NK-92 treated with Interleukin-12 subunit alpha and Interleukin-12 subunit beta, amount 100 ng/mL, for 24 hours (cell line): ENCODE measurements around the gene CACNB1.

Experiments used
- DNase-seq: peaks from one replicate; lab custom pipeline; 2025; lab: John Stamatoyannopoulos, UW

CACNB1 gene

DNA sequence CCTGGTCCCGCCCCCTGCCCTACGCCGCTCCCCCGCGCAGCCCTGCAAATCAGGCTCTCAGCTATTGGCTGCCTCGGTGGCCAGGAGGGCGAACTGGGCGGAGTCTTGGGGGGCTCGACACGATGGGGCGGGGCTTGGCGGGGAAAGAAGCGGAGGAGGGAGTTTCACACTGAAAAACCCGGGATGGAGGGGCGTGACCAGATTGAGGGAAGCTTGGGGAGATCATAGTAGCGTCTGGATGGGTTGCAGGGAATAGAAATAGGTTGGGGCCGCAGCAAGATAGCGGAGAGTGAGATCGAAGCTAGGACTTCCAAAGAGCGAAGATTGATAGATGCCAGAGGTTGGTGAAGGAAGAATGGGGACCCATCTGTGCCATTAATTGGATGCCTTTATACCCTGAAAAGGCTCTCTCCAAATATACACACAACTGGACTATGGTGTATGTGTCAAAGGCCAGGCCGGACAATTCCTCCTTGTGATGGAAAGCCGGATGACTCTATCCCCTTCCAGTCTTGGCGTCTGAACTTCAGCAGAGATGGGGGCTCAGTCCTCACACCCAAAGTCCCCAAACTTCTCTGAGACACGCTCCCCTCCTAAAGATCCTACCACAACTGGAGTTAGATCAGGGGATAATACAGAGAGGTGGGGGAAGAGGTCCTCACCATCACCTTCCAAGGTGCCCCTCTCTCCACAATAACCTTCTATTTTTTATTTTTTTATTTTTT lies 28.7 kb upstream of the CACNB1 start:
- no peak for DNase-seq

DNA sequence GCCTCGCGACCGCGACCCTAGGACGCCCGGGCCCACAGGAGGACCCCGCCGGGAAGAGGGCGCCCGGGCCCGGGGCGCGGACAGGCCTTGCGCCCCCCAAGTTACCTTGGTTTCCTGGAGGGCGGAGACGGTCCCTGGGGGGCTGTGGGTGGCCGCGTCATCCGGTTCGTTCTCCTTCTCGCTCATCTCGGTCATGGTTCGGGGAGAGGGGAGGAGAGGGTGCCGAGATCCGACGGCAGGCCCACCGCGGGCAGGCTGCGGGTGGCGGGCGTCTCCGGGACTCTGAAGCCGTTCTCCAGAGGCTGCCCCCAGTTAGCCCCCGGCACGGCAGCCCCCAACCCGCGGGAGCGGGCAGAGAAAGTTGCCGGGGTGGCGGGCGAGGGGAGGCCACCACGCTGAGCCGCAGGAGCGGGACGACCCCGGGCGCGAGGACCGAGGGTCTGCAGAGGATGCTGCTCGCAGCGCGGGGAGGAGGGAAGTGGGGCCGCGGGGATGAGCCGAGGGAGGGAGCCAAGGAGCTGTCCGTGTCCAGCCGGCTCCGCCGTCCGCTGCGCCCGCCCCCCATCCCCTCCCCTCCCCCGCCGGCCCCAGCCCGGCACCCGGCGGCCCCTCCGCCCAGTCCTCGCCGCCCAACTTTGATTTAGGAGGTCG lies 28.0 kb upstream of the CACNB1 start, which contains the start of gene STAC2:
STAC2 (minus strand) TSS at position 638 of the 651 bp plus-strand sequence; CDS start at position 195, 443 bp downstream.
- DNase-seq = no peak

DNA sequence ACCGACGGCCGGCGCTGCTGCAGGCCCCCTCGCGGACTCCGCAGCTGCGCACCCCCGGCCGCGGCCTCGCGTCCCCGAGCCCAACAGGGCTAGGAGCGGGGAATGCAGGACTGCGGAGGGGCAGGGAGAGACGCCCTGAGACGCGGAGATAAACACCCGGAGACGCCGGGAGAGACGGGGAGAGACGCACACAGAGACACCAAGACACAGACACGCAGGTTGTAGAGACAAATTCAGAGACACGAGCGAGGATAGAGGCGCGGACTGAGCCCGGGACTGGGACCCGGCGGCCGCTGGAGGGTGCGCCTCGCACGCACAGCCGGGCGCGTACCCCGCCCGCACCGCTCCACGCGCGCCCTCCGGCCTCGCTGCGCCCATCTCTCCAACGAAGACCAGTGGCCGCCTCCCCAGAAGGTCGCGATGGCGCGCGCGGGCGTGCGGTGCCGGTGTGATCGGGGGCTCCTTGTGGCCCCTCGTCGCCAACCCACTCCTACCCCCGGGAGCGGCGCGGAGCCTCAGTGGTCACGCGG lies 27.4 kb upstream of the CACNB1 start:
- DNase-seq = no peak

GRCh38 chr17:39223907-39224777 lies 26.7 kb upstream of the CACNB1 start:
- no peak for DNase-seq

GRCh38 chr17:39222866-39223834 lies 25.7 kb upstream of the CACNB1 start:
- DNase-seq = no peak

DNA sequence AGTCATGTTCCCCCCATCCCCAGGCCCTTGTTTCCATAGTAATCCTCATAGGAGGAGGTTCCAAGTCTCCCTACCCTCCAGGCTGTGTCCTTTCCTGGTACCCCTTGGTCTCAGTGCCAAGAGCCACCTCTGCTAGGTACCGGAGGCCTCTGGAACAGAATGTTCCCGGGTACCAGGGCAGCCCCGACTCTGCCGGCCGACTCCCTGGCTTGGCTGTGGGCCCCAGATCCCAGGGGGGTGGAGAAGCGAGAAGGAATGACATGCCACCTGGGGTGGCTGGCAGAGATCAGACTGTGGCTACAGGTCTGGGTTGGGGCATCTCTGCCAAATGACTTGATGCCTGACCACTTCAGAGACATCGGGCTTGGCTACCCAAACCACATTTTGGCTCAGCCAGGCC lies 24.7 kb upstream of the CACNB1 start:
- no peak for DNase-seq

DNA sequence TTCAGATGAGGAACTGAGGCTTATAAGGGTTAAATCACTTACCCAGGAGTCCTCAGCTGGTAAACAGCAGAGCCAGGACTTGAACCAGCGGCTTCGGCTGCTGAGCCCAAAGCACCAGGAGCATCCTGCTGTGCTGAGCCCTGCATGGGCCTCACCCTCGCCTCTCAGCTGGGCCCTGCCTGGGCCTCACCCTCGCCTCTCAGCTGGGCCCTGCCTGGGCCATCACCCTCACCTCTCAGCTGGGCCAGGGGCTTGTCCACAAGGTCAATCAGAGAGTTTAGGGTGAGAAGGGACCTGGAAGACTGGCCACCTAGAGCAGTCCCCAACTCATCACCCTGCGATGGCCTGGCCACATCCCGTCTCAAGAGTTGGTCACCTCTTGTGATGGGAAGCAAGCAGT lies 24.1 kb upstream of the CACNB1 start:
- no peak for DNase-seq

GRCh38 chr17:39219647-39220154 lies 22.2 kb upstream of the CACNB1 start:
- no peak for DNase-seq

DNA sequence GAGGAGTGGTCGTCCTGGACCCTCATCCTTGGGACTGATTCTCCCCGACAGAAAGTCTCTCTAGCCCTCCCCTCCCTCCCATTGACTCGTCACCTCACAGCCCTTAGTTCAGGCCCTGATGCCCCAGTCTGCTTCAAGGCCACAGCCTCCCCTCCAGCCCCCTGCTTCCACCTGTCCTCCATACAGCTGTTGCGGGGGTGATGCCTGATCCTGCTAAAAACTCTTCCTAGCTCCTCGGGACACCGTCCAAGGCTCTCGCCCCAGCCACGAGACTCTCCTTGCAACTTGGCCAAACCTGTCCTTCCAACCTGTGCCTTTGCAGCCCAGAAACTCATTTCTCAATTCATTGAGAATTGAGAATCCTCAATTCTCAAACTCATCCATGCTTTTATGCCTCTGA lies 21.4 kb upstream of the CACNB1 start:
- DNase-seq = no peak

DNA sequence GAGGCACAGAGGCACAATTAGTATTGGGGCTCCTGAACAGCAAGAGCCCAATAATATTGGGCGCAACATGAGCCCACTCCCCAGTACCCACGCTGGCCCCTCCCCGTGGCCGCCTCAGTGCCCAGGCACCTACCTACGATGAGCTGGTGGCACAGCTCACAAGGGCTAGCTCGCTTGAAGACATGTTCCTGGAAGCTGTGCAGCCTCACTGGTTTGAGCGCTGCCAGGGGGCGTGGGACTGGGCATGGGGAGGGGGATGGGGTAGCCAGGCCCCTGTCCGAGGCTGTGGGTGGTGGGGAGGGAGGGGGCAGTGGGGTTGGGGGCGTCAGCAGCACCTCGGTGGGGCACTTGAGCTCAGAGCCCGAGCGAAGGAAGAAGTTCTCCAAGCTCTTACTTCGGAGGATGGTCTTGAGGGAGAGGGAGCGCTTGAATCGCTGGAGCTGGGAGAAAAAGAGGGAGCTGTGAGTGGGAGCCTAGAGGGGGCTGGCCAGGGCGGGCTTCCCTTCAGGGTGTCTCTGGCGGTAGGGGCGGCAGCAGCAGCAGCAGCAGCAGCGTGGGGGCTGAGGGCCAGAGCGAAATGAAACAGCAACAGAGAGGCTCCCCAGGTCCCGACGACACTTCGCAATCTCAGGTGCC lies 20.4 kb upstream of the CACNB1 start:
- no peak for DNase-seq

DNA sequence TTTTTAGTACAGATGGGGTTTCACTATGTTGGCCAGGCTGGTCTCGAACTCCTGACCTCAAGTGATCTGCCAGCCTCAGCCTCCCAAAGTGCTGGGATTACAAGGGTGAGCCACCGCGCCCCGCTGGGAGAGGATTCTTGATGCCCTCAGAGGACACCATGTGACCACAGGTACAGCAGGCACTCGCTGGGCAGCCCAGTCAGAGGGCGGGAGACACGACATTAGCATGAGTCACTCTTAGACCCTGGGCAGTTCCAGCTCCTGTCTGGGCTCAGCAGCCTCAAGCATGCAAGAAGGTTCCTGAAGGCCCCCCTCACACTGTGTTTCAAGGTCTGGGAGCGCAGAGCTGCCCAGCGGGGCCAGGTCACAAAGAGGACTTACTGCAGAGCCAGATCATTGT lies 16.4 kb upstream of the CACNB1 start:
- DNase-seq = no peak

GRCh38 chr17:39212841-39213480 lies 15.5 kb upstream of the CACNB1 start:
- no peak for DNase-seq

DNA sequence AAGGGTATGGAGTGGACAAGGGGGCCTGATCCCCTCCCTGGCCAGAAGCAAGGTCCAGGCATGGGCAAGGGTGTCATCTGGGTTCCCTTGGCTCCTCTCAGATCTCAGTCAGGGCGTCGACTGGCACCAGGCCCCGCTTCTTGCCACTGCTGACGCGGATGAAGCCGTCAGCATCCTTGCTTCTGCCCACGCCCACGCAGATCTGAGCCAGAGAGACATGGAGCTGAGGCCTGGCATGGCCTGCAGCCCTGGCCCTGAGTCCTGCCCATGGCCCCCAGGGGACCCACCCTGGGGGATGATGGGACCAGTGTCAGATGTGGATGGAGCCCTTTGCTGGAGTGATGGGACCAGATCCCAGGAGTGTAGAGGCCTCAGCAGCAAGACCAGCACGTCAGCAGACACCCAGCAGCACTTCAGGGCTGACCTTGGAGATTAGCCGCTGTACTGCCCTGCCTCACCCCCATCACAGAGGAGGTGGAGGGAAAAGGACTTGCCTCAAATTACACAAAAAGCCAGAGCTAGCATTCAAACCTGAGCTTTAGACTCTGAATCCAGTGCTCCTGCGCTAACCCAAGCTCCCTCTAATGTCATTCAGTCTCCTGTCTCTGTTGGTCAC lies 14.8 kb upstream of the CACNB1 start:
- DNase-seq = no peak

DNA sequence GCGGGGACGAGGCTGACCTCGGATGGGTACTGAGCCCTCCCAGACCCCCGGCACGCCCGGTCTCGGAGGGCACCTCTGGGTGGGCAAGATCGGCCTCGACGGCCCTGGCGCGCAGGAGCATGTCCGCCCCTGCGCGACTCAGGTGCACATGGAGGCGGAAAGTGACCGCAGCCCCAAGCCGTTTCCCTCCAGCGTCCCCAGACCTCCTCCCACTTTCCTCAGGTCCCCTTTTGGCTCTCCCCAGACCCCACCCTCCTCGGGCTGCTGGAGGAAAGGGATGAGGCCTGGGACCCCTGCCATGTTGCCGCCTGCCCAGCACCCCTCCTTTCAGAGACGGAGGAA lies 12.6 kb upstream of the CACNB1 start:
- DNase-seq = no peak

GRCh38 chr17:39209317-39210092 lies 12.0 kb upstream of the CACNB1 start:
- DNase-seq = no peak

- no peak for DNase-seq
These were observed 11.4 kb upstream of the CACNB1 start for GRCh38 chr17:39208893-39209292.

DNA sequence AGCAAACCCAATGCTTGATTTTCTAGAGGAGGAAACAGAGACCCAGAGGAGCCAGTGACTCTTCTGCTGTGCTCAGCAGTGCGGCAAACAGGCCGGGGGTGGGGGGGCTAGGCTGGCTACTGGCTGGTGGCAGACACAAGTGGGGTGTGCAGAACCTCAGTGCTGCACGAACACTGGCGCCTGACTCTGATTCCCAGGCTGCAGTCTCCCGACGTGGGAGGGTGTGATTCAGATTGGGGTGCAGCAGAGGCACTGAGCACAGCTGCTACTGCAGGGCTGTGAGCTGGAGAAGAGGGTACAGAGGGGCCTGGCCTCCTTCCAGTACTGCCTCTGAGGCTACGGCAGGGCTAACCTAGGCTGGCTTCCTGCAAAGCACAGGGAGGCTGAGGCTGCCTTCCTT lies 10.7 kb upstream of the CACNB1 start:
- no peak for DNase-seq

DNA sequence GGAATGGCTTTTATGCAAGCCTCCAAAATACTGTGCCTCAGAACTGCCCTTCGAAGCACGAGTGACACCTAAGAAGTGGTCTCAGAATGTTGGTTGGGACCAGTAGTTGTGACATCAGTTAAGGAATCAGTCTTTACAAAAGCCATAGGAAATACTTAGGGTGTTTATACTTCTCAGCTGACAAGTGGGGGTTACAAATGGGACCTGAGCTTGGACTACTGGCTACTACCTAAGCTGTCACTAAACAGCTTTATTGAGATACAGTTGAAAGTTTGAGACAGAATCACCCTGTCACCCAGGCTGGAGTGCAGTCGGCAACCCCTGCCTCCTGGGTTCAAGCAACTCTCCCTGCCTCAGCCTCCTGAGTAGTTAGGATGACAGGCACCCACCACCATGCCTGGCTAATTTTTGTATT lies 7.7 kb upstream of the CACNB1 start:
- DNase-seq = no peak

DNA sequence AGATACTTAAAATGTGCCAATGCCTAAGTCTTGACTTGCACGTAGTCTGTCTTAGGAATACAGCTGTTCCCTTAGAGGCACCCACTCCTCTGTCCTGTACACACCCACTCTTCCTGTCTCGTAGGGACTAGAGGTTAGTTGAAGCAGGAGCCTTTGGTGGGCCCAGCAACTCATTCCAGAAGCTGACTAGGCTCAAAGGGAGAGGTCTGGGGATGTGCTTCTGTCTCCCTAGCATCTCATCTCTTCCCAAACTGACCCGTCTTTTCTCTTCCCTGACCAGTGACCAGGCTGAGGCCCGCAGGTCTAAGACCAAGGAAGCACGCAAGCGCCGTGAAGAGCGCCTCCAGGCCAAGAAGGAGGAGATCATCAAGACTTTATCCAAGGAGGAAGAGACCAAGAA lies 6.8 kb upstream of the CACNB1 start:
- DNase-seq = no peak
